ENCODE data around the gene NME7.
"Not testable (repeated sequence)": the region's sequence is repeated elsewhere in the genome, so short reads cannot be mapped to it uniquely, and the experiment has no call there.

NME7 gene

DNA sequence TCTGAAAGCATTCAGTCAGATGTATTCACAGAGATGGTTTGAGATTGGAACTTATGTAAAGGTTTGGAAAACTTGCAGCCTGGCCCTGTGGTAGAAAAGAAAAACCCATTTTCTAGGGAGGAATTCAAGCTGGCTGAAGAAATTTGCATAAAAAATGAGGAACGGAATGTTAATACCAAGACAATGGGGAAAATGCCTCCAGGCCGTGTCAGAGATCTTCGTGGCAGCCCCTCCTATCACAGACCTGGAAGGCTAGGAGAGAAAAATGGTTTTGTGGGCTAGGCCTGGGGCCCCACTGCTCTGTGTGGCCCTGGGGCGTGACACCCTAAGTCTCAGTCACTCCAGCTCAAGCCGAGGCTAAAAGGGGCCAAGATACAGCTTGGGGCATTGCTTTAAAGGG, 26.7 kb downstream of the NME7 start:
- DNase-seq (ENCODE audit: extremely low read depth, low read depth): no peak
- TF ChIP-seq, protein P1, sequence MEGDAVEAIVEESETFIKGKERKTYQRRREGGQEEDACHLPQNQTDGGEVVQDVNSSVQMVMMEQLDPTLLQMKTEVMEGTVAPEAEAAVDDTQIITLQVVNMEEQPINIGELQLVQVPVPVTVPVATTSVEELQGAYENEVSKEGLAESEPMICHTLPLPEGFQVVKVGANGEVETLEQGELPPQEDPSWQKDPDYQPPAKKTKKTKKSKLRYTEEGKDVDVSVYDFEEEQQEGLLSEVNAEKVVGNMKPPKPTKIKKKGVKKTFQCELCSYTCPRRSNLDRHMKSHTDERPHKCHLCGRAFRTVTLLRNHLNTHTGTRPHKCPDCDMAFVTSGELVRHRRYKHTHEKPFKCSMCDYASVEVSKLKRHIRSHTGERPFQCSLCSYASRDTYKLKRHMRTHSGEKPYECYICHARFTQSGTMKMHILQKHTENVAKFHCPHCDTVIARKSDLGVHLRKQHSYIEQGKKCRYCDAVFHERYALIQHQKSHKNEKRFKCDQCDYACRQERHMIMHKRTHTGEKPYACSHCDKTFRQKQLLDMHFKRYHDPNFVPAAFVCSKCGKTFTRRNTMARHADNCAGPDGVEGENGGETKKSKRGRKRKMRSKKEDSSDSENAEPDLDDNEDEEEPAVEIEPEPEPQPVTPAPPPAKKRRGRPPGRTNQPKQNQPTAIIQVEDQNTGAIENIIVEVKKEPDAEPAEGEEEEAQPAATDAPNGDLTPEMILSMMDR (IDR thresholded peaks at IDR 0.05; ENCODE audit: low read depth, low read length): no peak

DNA sequence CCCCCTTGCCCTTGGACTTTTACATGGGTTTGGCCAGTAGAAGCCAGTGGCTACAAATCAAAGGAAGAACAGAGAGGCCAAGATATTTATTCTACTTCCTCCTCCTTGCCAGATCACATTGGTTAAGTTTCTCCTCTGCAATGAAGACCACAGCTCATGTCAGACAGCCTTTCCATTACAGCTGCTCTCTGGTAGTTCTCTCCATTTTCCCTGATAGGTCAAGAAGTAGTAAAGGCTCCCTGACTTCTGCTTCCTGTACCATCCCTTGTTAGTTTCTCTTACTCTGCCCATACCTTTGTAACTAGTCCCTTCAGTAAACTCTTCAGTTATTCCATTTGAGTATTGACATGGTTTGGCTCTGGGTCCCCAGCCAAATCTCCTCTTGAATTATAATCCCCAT, 27.8 kb downstream of the NME7 start:
- TF ChIP-seq, protein P1 (IDR thresholded peaks at IDR 0.05; ENCODE audit: low read depth, low read length): no peak
- DNase-seq (ENCODE audit: extremely low read depth, low read depth): no peak

DNA sequence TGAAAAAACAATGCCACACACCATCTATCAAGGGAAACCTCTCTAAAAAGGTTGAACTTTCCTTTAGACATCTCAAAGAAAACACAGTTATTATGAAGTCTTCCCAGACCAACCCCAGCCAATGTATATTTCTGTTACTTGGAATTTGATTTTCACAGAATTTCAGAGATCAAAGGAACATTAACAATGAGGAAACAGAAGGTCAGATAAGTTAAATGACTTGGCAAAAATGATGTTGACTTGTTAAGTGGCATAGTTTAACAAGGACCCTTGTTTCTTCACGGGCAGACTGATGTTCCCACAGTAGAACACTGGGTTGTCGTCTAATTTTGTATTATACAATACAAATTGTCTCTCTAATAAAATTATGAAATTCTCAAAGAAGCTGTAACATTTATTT, 29.0 kb downstream of the NME7 start:
- no peak for DNase-seq (ENCODE audit: extremely low read depth, low read depth)

DNA sequence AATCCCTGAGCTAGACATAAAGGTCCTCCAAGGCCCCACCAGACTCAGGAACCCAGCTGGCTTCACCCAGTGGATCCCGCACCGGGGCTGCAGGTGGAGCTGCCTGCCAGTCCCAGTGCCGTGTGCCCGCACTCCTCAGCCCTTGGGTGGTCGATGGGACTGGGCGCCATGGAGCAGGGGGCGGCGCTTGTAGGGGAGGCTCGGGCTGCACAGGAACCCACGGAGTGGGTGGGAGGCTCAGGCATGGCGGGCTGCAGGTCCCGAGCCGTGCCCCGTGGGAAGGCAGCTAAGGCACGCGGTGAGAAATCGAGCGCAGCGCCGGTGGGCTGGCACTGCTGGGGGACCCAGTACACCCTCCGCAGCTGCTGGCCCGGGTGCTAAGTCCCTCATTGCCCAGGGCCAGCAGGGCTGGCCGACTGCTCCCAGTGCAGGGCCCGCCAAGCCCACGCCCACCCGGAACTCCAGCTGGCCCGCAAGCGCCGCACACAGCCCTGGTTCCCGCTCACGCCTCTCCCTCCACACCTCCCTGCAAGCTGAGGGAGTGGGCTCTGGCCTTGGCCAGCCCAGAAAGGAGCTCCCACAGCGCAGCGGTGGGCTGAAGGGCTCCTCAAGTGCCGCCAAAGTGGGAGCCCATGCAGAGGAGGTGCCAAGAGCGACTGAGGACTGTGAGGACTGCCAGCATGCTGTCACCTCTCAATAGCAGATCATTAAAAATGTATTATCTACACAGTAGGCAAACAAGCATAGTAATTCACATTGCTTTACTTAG, 30.5 kb downstream of the NME7 start:
- not testable (repeated sequence) for DNase-seq (ENCODE audit: extremely low read depth, low read depth)

More for the DNA sequence above, 29.0 kb downstream of the NME7 start:
- TF ChIP-seq, protein P1 (IDR thresholded peaks at IDR 0.05; ENCODE audit: low read depth, low read length): no peak

DNA sequence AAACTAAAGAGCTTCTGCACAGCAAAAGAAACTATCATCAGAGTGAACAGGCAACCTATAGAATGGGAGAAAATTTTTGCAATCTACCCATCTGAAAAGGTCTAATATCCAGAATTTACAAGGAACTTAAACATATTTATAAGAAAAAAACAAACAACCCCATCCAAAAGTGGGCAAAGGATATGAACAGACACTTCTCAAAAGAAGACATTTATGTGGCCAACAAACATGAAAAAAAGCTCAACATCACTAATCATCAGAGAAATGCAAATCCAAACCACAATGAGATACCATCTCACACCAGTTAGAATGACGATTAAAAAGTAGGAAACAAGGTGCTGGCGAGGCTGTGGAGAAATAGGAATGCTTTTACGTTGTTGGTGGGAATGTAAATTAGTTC, 32.9 kb downstream of the NME7 start:
- DNase-seq (ENCODE audit: extremely low read depth, low read depth): not testable (repeated sequence)

DNA sequence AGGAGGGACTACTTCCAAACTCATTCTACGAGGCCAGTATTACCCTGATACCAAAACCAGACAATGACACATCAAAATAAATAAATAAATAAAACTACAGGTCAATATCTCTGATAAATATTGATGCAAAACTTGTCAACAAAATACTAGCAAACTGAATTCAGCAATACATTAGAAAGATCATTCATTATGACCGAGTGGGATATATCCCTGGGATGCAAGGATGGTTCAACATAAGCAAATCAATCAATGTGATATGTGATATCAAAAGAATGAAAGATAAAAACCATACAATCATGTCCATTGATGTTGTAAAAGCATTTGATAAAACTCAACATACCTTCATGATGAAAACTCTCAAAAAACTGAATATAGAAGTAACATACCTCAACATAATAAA, 36.7 kb downstream of the NME7 start:
- no peak for DNase-seq (ENCODE audit: extremely low read depth, low read depth)
- TF ChIP-seq, protein P1 (IDR thresholded peaks at IDR 0.05; ENCODE audit: low read depth, low read length): no peak

DNA sequence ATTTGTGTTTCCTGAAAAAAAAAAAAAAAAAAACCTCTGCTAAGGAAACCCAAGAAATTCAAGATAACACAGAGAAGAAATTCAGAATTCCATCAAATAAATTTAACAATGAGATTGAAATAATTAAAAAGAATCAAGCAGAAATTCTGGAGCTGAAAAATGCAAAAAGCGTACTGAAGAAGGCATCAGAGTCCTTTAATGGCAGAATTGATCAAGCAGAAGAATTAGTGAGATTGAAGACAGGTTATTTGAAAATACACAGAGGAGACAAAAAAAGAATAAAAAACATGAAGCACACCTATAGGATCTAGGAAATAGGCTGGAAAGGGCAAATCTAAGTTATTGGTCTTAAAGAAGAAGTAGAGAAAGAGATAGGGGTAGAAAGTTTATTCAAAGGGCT, 38.2 kb downstream of the NME7 start:
- TF ChIP-seq, protein P1 (IDR thresholded peaks at IDR 0.05; ENCODE audit: low read depth, low read length): no peak
- no peak for DNase-seq (ENCODE audit: extremely low read depth, low read depth)

DNA sequence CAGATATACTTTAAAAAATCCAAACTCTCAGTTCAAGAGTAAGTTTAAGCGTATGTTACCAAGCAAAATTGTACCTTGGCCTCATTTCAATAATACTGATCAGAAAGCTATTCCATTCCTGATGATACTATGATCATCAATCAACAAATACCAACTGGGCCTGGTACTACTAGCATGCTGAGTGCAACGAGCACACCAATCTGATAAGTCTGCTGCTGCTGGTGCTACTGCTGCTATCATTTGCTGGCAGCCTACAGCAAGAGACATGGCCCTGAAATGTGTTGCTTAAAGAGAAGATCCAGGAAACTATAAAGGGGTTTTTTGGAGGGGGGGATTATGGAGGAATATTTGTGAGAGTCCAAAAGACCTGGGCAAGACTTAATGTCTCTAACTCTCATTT, 39.7 kb downstream of the NME7 start:
- TF ChIP-seq, protein P1 (IDR thresholded peaks at IDR 0.05; ENCODE audit: low read depth, low read length): no peak
- no peak for DNase-seq (ENCODE audit: extremely low read depth, low read depth)

All from AG09319 (cell line).